HG03565 (cell line): ENCODE measurements around the gene KIAA1958.
"Not testable (repeated sequence)": the region's sequence is repeated elsewhere in the genome, so short reads cannot be mapped to it uniquely, and the experiment has no call there.

Source experiments
- ATAC-seq: cut with Tn5 transposase; IDR thresholded peaks from one replicate; pipeline ENCODE4 v1.9.1; 2021; ENCODE audit warnings: mild to moderate bottlenecking, moderate library complexity; ENCODE audit not compliant: unreplicated experiment

Gene KIAA1958

GRCh38 chr9:112489039-112489546, 2.5 kb downstream of the KIAA1958 start:
- ATAC-seq, result no peak

GRCh38 chr9:112489876-112490666, 3.4 kb downstream of the KIAA1958 start:
- no peak for ATAC-seq

GRCh38 chr9:112493393-112494137, 6.9 kb downstream of the KIAA1958 start:
- no peak for ATAC-seq

- ATAC-seq, result no peak
These were observed 7.5 kb downstream of the KIAA1958 start for GRCh38 chr9:112494153-112494552.

- ATAC-seq, result no peak
These were observed 9.0 kb downstream of the KIAA1958 start for GRCh38 chr9:112495614-112496013.

- ATAC-seq, result no peak
These were observed 9.6 kb downstream of the KIAA1958 start for GRCh38 chr9:112496074-112496722.

- ATAC-seq, result no peak
These were observed 14.2 kb downstream of the KIAA1958 start for GRCh38 chr9:112500842-112501241.

- no peak for ATAC-seq
These were observed 14.7 kb downstream of the KIAA1958 start for GRCh38 chr9:112501287-112501686.

GRCh38 chr9:112502175-112502946, 15.7 kb downstream of the KIAA1958 start:
- no peak for ATAC-seq

- no peak for ATAC-seq
These were observed 16.5 kb downstream of the KIAA1958 start for GRCh38 chr9:112503170-112503569.

GRCh38 chr9:112505086-112505485, 18.5 kb downstream of the KIAA1958 start:
- no peak for ATAC-seq

- ATAC-seq, result no peak
These were observed 19.0 kb downstream of the KIAA1958 start for GRCh38 chr9:112505607-112506006.

- ATAC-seq, result no peak
These were observed 19.9 kb downstream of the KIAA1958 start for GRCh38 chr9:112506571-112506970.

- no peak for ATAC-seq
These were observed 20.5 kb downstream of the KIAA1958 start for GRCh38 chr9:112507001-112507680.

GRCh38 chr9:112508377-112508776, 21.8 kb downstream of the KIAA1958 start:
- no peak for ATAC-seq

- not testable (repeated sequence) for ATAC-seq
These were observed 25.8 kb downstream of the KIAA1958 start for GRCh38 chr9:112512377-112512776.

- ATAC-seq, result no peak
These were observed 30.1 kb downstream of the KIAA1958 start for GRCh38 chr9:112516769-112517168.

- ATAC-seq, result no peak
These were observed 33.4 kb downstream of the KIAA1958 start for GRCh38 chr9:112520069-112520468.

- no peak for ATAC-seq
These were observed 34.0 kb downstream of the KIAA1958 start for GRCh38 chr9:112520656-112521055.

GRCh38 chr9:112526973-112527372, 40.3 kb downstream of the KIAA1958 start:
- ATAC-seq, result no peak
